ENCODE results near the gene RTCA.

DNA sequence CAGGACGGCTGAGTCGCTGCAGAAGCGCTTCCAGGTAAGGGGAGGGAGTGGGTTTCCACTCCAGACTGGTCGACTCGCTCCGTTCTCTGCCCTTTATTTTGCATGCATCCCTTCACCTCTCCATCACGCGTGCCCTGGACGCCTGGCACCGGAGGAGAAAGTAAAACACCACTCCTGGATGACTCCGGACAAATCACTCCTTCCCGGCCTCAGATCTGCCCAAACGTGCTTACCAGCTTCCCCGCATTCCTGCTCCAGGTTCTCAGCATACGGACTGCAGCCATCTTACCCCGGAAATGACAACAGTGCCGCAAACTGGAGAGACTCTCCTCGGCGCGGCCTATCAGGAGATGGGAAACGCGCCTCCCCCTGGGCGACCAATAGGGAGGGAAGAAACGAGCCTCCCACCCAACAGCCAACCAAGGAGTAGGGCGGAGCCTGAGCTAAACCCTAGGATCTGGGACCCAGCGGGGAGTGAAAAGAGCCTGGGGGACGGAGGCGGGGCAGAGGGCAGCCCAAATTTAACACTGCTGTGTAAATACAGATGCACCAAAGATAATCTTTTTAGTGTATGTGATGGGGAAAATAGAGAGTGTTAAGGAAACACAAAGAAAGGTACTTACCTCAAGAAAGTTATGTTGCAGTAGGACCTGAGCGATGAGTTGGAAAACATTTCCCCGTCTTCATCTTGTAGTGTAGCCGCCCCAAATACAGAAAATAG lies 16.3 kb upstream of the RTCA start, which contains the start of gene DBT:
- TF ChIP-seq, protein P1, sequence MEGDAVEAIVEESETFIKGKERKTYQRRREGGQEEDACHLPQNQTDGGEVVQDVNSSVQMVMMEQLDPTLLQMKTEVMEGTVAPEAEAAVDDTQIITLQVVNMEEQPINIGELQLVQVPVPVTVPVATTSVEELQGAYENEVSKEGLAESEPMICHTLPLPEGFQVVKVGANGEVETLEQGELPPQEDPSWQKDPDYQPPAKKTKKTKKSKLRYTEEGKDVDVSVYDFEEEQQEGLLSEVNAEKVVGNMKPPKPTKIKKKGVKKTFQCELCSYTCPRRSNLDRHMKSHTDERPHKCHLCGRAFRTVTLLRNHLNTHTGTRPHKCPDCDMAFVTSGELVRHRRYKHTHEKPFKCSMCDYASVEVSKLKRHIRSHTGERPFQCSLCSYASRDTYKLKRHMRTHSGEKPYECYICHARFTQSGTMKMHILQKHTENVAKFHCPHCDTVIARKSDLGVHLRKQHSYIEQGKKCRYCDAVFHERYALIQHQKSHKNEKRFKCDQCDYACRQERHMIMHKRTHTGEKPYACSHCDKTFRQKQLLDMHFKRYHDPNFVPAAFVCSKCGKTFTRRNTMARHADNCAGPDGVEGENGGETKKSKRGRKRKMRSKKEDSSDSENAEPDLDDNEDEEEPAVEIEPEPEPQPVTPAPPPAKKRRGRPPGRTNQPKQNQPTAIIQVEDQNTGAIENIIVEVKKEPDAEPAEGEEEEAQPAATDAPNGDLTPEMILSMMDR (conservative IDR thresholded peaks at IDR 0.05 in 1 of 2, IDR thresholded peaks at IDR 0.05 in 1 of 2; ENCODE audit: extremely low read depth in 1 of 2, insufficient read depth in 1 of 2, low read depth in 1 of 2, low read length in 2 of 2): no peak
- TF ChIP-seq EZH2 (IDR thresholded peaks at IDR 0.05; ENCODE audit: borderline replicate concordance, low read length): no peak

Data from mammary epithelial cell (primary cell).